Pancreas (tissue), 10 donors: ENCODE results near the gene IZUMO1. TPM values are rescaled to one million over a fixed set of nuclear protein-coding genes. Genes with fewer than 3 reads are reported as not detected.

Source experiments
- ATAC-seq, 4 donors: fragments of 200-7000 bp; cut with Tn5 transposase; one replicate each; pipeline versions ENCODE4 v1.8.0 to v1.9.1; 2020; ENCODE audit warnings: mild to moderate bottlenecking in 4 of 4, moderate library complexity in 4 of 4
- DNase-seq, 6 donors: peaks; one replicate each; pipeline ENCODE4 v3.0.0-alpha.2; 2020
- FAIRE-seq: peaks from 2 replicates; lab custom pipeline; 2012; peaks lifted over from hg19 to GRCh38; lab: Jason Lieb, UNC
- H3K27ac ChIP-seq, 4 donors: fragments of 200-600 bp; sonication (generic); 1 replicate in 3 of 4; 2 replicates in 1 of 4; pipeline versions ENCODE4 v1.5.0 to v1.8.0; 2020
- H3K27me3 ChIP-seq, 4 donors: fragments of 200-600 bp; one replicate each; pipeline ENCODE4 v1.8.0; 2021
- H3K36me3 ChIP-seq, 3 donors: fragments of 200-600 bp; sonication (generic) in 1 of 3; one replicate each; pipeline versions ENCODE4 v1.5.0 to v1.8.0; 2020 to 2021
- H3K4me1 ChIP-seq, 3 donors: fragments of 200-600 bp; one replicate each; pipeline ENCODE4 v1.8.0; 2021
- H3K4me3 ChIP-seq, 4 donors: fragments of 200-600 bp; sonication (generic) in 2 of 4; one replicate each; pipeline versions ENCODE4 v1.5.0 to v1.8.0; 2020 to 2021
- H3K9me3 ChIP-seq, 4 donors: fragments of 200-600 bp; one replicate each; pipeline ENCODE4 v1.8.0; 2021
- CTCF ChIP-seq, 4 donors: fragments of 200-600 bp; sonication (generic) in 3 of 4; IDR thresholded peaks; one replicate each; pipeline versions ENCODE4 v1.5.0 to v1.8.0; 2021; ENCODE audit warnings: antibody characterized with exemption in 4 of 4
- WGBS, 2 donors: extraction: QIAGEN DNeasy Blood & Tissue Kit; methylation state at CpG; one replicate each; pipeline ENCODE4 v1.1.7; 2013; 5-methylcytosine and 5-hydroxymethylcytosine counted together
- intact Hi-C, 3 donors: fragments of 100-400 bp; cut with DNase I; formaldehyde crosslinking; loops; one replicate each; pipeline versions ENCODE4 v1.11.1 to v1.14.2; 2022
- polyA plus RNA-seq, 2 donors: library from polyadenylated mRNA; stranded (reverse); fragments of 200-250 nt; gene quantifications; one replicate each; pipeline ENCODE4 v1.2.3, GENCODE V29; 2013
- total RNA-seq, 6 donors: library from RNA; stranded (reverse); fragmentation: NEBNext Ultra II Directional in 4 of 6; extraction: Animal tissue kit (Norgen Biotek cat#: 25700) in 4 of 6; gene quantifications; one replicate each; pipeline versions ENCODE4 v1.2.1 to v1.2.4, GENCODE V29; 2021 to 2023
- donor health status: healthy with polysubstance abuse.
- donor health status: DM: no; HTN: no; CAD: no; lungs with moderate emphysema.
- donor health status: DM: no; HTN: no; CAD: no.
- donor health status: control.
- donor health status: control.
- donor health status: Bipolar disorder and iron deficiency.
- donor health status: DM: yes; HTN: yes; CAD: no.
- donor health status: DM: no; HTN: no; CAD: no.
- donor health status: DM: no; HTN: no; CAD: no.
- donor health status: DM: yes; HTN: yes; CAD: no.

IZUMO1 gene
- total and polyA plus RNA-seq, 8 donors, result 0.73 to 4.6 (median 2.1) TPM

- ATAC-seq (peak in 2 of 4 donors; percentile 4 to 5), DNase-seq (peak in 3 of 6 donors; percentile 61 to 78 (median 74)), FAIRE-seq (no peak)
- no peak for TF ChIP-seq CTCF (IDR thresholded peaks at IDR 0.05)
- H3K4me3 ChIP-seq, result peak overlapping the region in 3 of 4 donors; percentile 44 to 65 (median 61)
- peak overlapping the region in 2 of 4 donors; percentile 84 to 88 for H3K27ac ChIP-seq
- peaks cover 0 to 9% (median 7%) of the 10 kb centered on the region in 3 donors for H3K4me1 ChIP-seq
- H3K36me3 ChIP-seq, result peaks cover 0 to 5% (median 0%) of the 10 kb centered on the region in 3 donors
- 47 to 50% methylated on average over 31 of the region's 31 CpGs for WGBS, 2 donors
- intact Hi-C loops, result no loop called here
- no peaks in the 10 kb centered on the region for H3K9me3 ChIP-seq
- H3K27me3 ChIP-seq, result no peaks in the 10 kb centered on the region
Observed at GRCh38 chr19:48750351-48750750, 3.6 kb upstream of the IZUMO1 start.

DNA sequence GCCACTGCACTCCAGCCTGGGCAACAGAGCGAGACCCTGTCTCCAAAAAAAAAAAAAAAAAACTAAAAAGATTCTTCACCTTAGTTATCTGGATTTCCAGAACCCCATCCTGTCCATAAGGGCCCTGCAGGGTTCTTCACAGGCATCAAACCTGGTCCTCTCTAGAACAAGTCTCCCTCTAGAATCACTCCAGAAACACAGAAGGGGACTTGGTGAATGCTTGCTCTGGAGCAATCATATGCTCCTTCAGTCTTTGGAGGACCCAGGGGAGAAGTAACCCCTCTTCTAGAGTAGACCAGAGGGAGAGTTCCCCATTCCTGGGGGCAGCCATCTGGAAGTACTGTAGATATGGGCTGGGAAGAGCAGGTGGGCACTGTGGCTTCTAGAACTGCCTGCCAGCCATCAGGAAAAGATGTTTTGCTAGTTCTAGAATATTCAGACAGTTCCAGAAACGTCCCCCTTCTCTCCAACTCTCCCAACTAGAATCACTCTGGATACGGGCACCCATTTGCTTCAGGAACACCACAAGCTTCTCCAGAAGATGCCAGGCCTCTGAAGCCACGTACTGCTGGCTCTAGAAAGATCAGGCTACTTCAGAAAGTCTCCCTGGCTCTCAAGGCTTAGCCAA, 3.0 kb upstream of the IZUMO1 start:
- Histone ChIP-seq H3K27ac (peak overlapping the region in 2 of 4 donors; percentile 84 to 88), H3K36me3 (peaks cover 0 to 5% (median 0%) of the 10 kb centered on the region in 3 donors), H3K4me3 (peak overlapping the region in 2 of 4 donors; percentile 61 to 65), H3K9me3 (no peaks in the 10 kb centered on the region), H3K4me1 (peaks cover 0 to 9% (median 7%) of the 10 kb centered on the region in 3 donors), H3K27me3 (no peaks in the 10 kb centered on the region)
- no peak for TF ChIP-seq CTCF (IDR thresholded peaks at IDR 0.05)
- FAIRE-seq (no peak), ATAC-seq (no peak), DNase-seq (no peak)
- 34 to 55% methylated on average over 4 of the region's 4 CpGs for WGBS, 2 donors
- intact Hi-C loops, result no loop called here

DNA sequence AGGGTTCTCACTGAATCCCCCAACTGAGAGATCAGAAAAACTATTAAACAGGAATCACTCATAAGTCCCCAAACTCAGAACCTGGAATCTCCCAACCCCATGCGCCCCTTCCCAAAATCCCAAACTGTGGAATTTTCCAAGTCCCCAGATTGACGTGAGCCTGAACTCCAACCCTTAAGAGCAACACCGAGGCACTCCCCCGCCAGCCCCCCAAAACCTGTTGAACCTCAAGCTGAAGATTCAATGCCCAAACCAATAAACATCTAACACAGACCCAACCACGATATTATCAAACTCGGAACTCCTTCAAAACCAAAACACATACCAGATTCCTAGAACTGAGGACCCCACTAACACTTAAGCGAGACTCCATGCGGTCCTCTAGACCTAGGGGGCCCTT, 599 bp downstream of the IZUMO1 start:
- TF ChIP-seq CTCF (IDR thresholded peaks at IDR 0.05), result no peak

DNA sequence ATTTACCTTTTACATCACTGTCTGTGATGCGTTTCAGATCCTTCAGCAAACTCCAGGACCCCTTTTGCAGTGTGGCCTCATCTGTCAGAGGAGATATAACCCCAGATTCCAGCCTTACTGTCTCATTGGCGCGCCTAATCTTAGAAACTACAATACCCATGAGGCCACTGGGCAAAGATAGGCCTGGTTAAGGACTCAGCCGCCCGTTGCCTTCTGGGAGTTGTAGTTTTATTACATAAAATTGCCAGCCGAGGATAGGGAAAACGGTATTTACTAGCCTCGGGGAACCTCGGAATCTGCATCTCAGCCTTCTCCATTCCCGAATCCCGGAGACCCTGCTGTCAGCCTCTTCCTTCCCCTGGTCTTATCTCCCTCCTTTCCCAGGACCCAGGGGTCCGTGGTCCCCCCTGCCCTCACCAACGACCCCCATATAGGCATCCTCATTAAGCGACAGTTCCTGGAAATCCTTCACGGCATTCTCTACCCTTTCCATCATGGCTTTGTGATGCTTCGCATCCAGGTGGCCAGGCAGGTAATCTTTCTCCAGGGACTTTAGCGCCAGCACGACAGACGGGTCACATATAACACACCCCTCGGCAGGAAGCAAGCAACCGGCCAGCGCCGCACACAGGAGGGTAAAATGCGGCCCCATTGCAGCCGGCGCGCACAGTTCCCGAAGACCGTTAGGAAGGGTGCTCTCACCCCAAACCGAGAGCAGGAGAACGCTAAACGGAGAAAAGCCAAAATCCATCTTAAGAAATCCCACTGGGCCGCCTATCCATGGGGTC, 1.3 kb downstream of the IZUMO1 start:
- WGBS, 2 donors, result 46 to 55% methylated on average over 33 of the region's 33 CpGs
- Histone ChIP-seq H3K27ac (no peak overlapping the region), H3K36me3 (peaks cover 0 to 5% (median 0%) of the 10 kb centered on the region in 3 donors), H3K4me1 (peaks cover 0 to 7% (median 5%) of the 10 kb centered on the region in 3 donors), H3K4me3 (no peak overlapping the region), H3K27me3 (no peaks in the 10 kb centered on the region), H3K9me3 (no peaks in the 10 kb centered on the region)
- no peak for FAIRE-seq
- peak in 4 of 6 donors; percentile 65 to 69 (median 65) for DNase-seq
- ATAC-seq, result peak; percentile 39 to 62 (median 49)
- TF ChIP-seq CTCF (IDR thresholded peaks at IDR 0.05), result no peak
- intact Hi-C loops, result no loop called here

More for the DNA sequence above, 599 bp downstream of the IZUMO1 start:
- WGBS, 2 donors, result 81 to 84% methylated on average over 8 of the region's 8 CpGs
- intact Hi-C loops, result no loop called here
- H3K27me3 ChIP-seq, result no peaks in the 10 kb centered on the region
- H3K9me3 ChIP-seq, result no peaks in the 10 kb centered on the region
- peaks cover 0 to 7% (median 5%) of the 10 kb centered on the region in 3 donors for H3K4me1 ChIP-seq
- ATAC-seq (no peak), DNase-seq (no peak), FAIRE-seq (no peak)
- peaks cover 0 to 5% (median 0%) of the 10 kb centered on the region in 3 donors for H3K36me3 ChIP-seq
- H3K4me3 ChIP-seq, result no peak overlapping the region
- peak overlapping the region; percentile 51 to 91 (median 69) for H3K27ac ChIP-seq
